AG08396 (cell line): ENCODE measurements around the gene SNRPA.
A peak's percentile ranks its signal among the peaks of the same experiment; 100 is the strongest.
"Not testable (repeated sequence)": the region's sequence is repeated elsewhere in the genome, so short reads cannot be mapped to it uniquely, and the experiment has no call there.

ENCODE experiments used
- DNase-seq: peaks from one replicate; pipeline ENCODE4 v3.0.0; 2012; ENCODE audit warnings: low spot score, mixed read lengths

The SNRPA gene

GRCh38 chr19:40777937-40778705 is 27.1 kb downstream of the SNRPA start, which contains the start of gene RAB4B:
Gene RAB4B (plus strand): TSS chr19:40778247. CDS start chr19:40778376, 129 bp downstream.
- DNase-seq: peak; percentile 98

GRCh38 chr19:40778706-40779284 is 27.8 kb downstream of the SNRPA start:
- DNase-seq: peak; percentile 40

DNA sequence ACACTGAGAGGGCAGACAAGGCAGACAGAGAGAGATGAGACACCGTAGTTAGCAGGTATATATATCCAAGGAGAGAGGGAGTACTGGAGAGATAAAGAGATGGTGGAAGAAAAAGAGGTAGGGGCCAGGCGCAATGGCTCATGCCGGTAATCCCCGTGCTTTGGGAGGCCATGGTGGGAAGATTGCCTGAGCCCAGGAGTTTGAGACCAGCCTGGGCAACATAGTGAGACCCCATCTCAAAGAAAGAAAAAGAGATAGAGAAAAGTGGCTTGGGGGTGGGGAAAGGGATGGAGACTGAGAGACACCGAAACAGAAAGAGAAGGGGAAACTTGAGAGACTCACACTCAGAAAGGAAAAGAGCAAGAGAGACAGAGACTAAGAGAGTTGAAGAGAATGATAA is 29.6 kb downstream of the SNRPA start:
- no peak for DNase-seq

- no peak for DNase-seq
Observed at GRCh38 chr19:40781140-40781539, 30.1 kb downstream of the SNRPA start.

DNA sequence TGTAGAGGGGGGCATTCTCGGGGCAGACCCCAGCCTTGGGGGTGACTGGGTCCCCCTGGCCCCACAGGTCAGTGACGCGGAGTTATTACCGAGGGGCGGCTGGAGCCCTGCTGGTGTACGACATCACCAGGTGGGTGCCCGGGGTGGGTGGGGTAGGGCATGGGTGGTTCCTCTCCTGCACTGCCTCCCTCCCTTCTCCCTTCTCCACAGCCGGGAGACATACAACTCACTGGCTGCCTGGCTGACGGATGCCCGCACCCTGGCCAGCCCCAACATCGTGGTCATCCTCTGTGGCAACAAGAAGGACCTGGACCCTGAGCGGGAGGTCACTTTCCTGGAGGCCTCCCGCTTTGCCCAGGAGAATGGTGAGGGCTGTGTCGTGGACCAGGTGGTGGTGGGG is 32.7 kb downstream of the SNRPA start:
- DNase-seq: no peak

DNA sequence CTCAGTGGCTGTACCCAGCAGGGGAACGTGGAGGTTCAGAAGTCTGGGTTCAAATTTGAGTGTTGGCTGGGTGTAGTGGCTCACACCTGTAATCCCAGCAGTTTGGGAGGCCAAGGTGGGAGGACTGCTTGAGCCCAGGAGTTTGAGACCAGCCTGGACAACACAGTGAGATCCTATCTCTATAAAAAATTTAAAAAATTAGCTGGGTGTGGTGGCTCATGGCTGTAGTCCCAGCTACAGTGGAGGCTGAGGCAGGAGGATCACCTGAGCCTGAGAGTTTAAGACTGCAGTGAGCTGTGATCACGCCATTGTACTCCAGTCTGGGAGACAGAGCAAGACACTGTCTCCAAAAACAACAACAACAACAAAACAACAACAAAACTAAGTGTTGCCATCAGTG is 33.1 kb downstream of the SNRPA start:
- not testable (repeated sequence) for DNase-seq

GRCh38 chr19:40785526-40785925 is 34.5 kb downstream of the SNRPA start:
- DNase-seq: no peak

DNA sequence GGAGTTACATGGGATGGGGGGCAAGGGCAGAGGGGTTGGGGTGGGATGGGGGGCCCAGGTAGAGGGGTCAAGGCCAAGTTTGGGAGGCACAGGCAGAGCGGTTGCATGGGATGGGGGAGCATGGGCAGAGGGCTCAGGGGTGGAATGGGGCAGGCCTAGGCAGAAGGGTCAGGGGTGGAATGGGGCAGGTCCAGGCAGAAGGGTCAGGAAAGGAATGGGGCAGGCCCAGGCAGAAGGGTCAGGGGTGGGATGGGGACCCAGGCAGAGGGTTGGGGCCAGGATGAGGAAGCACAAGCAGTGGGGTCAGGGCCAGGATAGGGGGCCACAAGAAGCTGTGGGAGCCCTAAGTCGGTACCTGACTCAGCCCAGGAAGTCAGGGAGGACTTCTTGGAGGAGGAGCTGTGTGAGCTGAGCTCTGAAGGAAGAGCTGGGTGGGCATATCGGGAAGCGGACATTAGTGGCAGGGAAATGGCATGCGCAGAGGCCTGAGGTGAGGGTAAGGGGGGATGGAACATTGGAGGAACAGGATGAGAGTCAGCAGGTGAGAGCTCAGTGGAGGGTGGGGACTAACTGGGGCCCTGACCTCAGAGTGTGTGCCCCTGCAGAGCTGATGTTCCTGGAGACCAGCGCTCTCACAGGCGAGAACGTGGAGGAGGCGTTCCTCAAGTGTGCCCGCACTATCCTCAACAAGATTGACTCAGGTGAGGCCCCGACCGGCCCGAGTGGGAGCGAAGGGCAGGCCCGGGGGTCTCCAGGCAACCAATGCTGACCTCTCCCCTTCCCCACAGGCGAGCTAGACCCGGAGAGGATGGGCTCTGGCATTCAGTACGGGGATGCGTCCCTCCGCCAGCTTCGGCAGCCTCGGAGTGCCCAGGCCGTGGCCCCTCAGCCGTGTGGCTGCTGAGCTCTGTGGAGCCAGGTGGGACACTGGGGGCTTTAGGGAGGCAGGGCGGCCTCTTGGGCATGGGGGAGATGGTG is 35.3 kb downstream of the SNRPA start:
- DNase-seq: no peak

DNA sequence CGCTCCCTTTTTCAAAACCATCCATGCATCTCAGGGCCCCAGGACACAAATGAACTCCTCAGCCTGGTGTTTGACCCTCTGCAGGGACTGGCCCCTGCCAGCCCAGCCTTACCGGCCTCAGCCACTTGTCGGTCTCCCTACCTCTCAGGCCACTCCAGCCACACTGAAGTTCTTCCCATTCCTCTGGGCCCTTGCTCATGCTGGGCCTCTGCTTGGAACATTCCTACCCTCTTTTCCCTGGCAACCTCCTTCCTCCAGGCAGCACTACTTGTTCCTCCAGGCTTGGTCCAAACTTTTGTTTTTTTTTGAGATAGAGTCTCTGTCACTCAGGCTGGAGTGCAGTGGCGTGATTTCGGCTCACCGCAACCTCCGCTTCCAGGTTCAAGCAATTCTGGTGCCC is 40.3 kb downstream of the SNRPA start:
- no peak for DNase-seq

- no peak for DNase-seq
Observed at GRCh38 chr19:40791996-40792395, 41.0 kb downstream of the SNRPA start.

GRCh38 chr19:40797166-40797962 is 46.4 kb downstream of the SNRPA start:
- no peak for DNase-seq

- peak; percentile 67 for DNase-seq
Observed at GRCh38 chr19:40797963-40798682, 47.1 kb downstream of the SNRPA start.

GRCh38 chr19:40798683-40799557 is 47.9 kb downstream of the SNRPA start, which contains the start of gene EGLN2:
Gene EGLN2 (plus strand): TSS chr19:40799191. CDS start chr19:40800573, 1,382 bp downstream.
- DNase-seq: peak; percentile 98

GRCh38 chr19:40799558-40800338 is 48.7 kb downstream of the SNRPA start:
- peak; percentile 42 for DNase-seq

- no peak for DNase-seq
Observed at GRCh38 chr19:40800339-40800996, 49.5 kb downstream of the SNRPA start.

DNA sequence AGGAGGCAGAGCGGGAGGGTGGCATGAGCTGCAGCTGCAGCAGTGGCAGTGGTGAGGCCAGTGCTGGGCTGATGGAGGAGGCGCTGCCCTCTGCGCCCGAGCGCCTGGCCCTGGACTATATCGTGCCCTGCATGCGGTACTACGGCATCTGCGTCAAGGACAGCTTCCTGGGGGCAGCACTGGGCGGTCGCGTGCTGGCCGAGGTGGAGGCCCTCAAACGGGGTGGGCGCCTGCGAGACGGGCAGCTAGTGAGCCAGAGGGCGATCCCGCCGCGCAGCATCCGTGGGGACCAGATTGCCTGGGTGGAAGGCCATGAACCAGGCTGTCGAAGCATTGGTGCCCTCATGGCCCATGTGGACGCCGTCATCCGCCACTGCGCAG is 50.0 kb downstream of the SNRPA start:
- no peak for DNase-seq

DNA sequence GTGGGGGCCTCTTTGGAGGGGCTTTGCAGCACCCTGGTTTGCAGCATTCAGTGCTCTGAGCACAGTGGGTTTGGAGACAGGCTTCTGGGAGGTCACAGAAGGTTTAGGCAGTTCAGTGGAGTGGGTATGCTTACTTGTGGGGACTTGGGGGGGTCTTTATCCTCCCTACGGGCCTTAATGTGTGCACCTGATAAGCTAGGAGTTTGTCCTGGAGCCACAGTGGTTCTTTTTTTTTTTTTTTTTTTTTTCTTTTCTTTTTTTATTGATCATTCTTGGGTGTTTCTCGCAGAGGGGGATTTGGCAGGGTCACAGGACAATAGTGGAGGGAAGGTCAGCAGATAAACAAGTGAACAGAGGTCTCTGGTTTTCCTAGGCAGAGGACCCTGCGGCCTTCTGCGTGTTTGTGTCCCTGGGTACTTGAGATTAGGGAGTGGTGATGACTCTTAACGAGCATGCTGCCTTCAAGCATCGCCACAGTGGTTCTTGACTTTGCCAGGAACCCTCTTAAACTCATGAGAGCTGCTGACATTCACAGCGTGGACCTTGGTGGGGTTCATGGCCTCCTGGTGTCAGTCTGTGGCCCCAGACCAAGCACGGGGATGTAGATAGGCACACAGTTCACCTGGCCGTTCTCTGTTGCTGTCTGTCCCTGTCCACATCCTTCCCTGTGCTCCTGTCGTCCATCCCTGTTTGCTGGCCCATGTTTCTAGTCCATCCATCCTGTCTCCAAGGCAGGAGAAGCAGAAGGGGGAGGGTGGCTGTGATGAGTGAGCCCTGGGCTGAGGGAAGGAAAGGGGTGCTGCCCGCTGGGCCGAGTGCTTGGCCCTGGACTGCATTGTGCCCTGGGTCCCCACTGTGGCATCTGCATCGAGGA is 50.7 kb downstream of the SNRPA start:
- DNase-seq: no peak
